Activated naive CD4-positive, alpha-beta T cell treated with anti-CD3 and anti-CD28 coated beads, Interleukin-2, amount 50 U/mL, for 24 hours (primary cell): ENCODE results near the gene OR10T2.
"Not testable (repeated sequence)": the region's sequence is repeated elsewhere in the genome, so short reads cannot be mapped to it uniquely, and the experiment has no call there.

Experiments used
- H3K27ac Mint-ChIP-seq: one replicate; pipeline ENCODE4 v1.8.0; 2021; ENCODE audit warnings: mild to moderate bottlenecking, mixed read lengths
- H3K27me3 Mint-ChIP-seq: one replicate; pipeline ENCODE4 v1.8.0; 2021; ENCODE audit warnings: mixed read lengths
- H3K36me3 Mint-ChIP-seq: one replicate; pipeline ENCODE4 v1.8.0; 2021; ENCODE audit warnings: mixed read lengths
- H3K4me1 Mint-ChIP-seq: one replicate; pipeline ENCODE4 v1.8.0; 2021; ENCODE audit warnings: mixed read lengths
- H3K4me3 Mint-ChIP-seq: one replicate; pipeline ENCODE4 v1.8.0; 2021; ENCODE audit warnings: mild to moderate bottlenecking, mixed read lengths
- H3K9me3 Mint-ChIP-seq: one replicate; pipeline ENCODE4 v1.8.0; 2021; ENCODE audit warnings: mixed read lengths

The OR10T2 gene

GRCh38 chr1:158398818-158399514, at the start of gene OR10T2:
OR10T2 (minus strand) TSS chr1:158399466; CDS start chr1:158399466, 0 bp downstream.
- peaks cover 15% of the 10 kb centered on the region for H3K27me3 Mint-ChIP-seq
- no peaks in the 10 kb centered on the region for H3K36me3 Mint-ChIP-seq
- no peak within 1 kb of the TSS for H3K4me3 Mint-ChIP-seq
- H3K4me1 Mint-ChIP-seq = no peaks in the 10 kb centered on the region
- H3K9me3 Mint-ChIP-seq = no peaks in the 10 kb centered on the region
- H3K27ac Mint-ChIP-seq = no peak within 1 kb of the TSS

DNA sequence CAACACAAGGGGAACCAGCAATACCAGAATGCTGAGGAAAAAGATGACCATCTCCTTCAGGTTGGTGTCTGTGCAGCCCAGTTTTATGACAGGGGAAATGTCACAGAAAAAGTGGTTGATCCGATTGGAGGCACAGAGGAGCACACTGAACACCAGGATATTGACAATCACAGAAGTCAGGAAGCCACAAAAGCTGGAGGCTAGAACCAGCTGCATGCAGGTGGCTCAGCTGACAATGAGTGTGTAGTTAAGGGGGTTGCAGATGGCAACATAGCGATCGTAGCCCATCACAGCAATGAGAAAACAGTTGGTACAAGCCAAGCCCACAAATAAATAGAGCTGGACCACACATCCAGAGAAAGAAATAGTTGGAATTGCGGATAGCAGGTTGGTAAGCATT, 46.1 kb upstream of the OR10T2 start:
- Mint-ChIP-seq H3K9me3 (no peaks in the 10 kb centered on the region), H3K36me3 (no peaks in the 10 kb centered on the region), H3K27me3 (peaks cover 18% of the 10 kb centered on the region), H3K4me1 (no peaks in the 10 kb centered on the region), H3K27ac (no peak overlapping the region), H3K4me3 (no peak overlapping the region)

GRCh38 chr1:158434741-158435140, 35.5 kb upstream of the OR10T2 start:
- Mint-ChIP-seq H3K4me3 (no peak overlapping the region), H3K9me3 (peaks cover 4% of the 10 kb centered on the region), H3K36me3 (peaks cover 2% of the 10 kb centered on the region), H3K4me1 (no peaks in the 10 kb centered on the region), H3K27me3 (peaks cover 30% of the 10 kb centered on the region), H3K27ac (no peak overlapping the region)

GRCh38 chr1:158430163-158430562, 30.9 kb upstream of the OR10T2 start:
- H3K4me3 Mint-ChIP-seq, H3K27ac Mint-ChIP-seq, H3K36me3 Mint-ChIP-seq, H3K4me1 Mint-ChIP-seq, H3K9me3 Mint-ChIP-seq: not testable (repeated sequence)
- peaks cover 17% of the 10 kb centered on the region for H3K27me3 Mint-ChIP-seq

DNA sequence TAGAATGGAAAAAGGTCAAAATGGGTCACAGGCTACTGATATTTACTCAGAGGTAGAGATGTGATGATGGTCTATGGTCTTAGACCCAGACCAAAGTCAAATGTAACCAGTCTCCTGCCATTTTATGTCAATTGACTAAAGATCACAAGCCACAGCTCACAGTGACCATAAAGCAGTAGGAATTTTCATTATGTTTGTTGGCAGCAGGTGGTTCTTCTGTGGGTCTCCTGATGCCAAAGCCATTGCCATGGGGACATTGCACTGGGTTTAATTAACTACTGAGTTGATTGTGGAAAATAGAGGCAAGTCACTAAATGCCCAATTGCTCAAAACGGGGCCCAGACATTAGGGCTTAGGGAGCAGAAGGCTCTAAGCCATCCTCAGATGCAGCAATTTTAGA, 26.9 kb upstream of the OR10T2 start, which contains the start of gene OR10K2:
TSS of gene OR10K2 (minus strand) at position 101 of the 400 bp plus-strand sequence. CDS start 5,371 bp downstream, outside the sequence.
- Mint-ChIP-seq H3K4me1 (no peaks in the 10 kb centered on the region), H3K27ac (no peak within 1 kb of the TSS), H3K9me3 (no peaks in the 10 kb centered on the region), H3K27me3 (peaks cover 6% of the 10 kb centered on the region), H3K4me3 (no peak within 1 kb of the TSS), H3K36me3 (peaks cover 1% of the 10 kb centered on the region)

- H3K4me3 Mint-ChIP-seq = no peak overlapping the region
- H3K27me3 Mint-ChIP-seq = peaks cover 8% of the 10 kb centered on the region
- peaks cover 1% of the 10 kb centered on the region for H3K36me3 Mint-ChIP-seq
- H3K9me3 Mint-ChIP-seq = no peaks in the 10 kb centered on the region
- no peak overlapping the region for H3K27ac Mint-ChIP-seq
- no peaks in the 10 kb centered on the region for H3K4me1 Mint-ChIP-seq
Measured at GRCh38 chr1:158425027-158425426, 25.8 kb upstream of the OR10T2 start.

DNA sequence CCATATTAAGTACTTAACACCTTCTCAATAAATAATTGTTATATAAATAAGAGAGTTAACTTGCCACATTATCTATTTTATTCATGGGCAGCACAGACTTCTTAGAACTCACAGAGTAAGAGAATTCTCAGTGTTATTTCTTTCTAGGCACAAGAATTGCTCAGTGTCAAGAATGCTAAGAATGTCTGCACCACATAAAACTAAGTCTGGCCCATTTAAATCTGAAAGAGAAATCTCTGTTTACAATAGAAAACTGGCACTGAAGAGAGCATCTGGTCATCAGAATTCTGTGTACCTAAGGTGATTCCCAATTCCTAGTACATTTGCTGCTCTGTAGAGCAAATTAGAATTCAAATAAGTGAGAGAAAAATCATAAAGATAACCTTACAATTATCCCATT, 22.9 kb upstream of the OR10T2 start:
- Mint-ChIP-seq H3K27me3 (peaks cover 7% of the 10 kb centered on the region), H3K4me1 (no peaks in the 10 kb centered on the region), H3K9me3 (no peaks in the 10 kb centered on the region), H3K4me3 (no peak overlapping the region), H3K27ac (no peak overlapping the region), H3K36me3 (no peaks in the 10 kb centered on the region)

GRCh38 chr1:158417586-158417985, 18.3 kb upstream of the OR10T2 start:
- Mint-ChIP-seq H3K27me3 (peaks cover 10% of the 10 kb centered on the region), H3K36me3 (no peaks in the 10 kb centered on the region), H3K9me3 (no peaks in the 10 kb centered on the region), H3K27ac (no peak overlapping the region), H3K4me3 (no peak overlapping the region), H3K4me1 (no peaks in the 10 kb centered on the region)

DNA sequence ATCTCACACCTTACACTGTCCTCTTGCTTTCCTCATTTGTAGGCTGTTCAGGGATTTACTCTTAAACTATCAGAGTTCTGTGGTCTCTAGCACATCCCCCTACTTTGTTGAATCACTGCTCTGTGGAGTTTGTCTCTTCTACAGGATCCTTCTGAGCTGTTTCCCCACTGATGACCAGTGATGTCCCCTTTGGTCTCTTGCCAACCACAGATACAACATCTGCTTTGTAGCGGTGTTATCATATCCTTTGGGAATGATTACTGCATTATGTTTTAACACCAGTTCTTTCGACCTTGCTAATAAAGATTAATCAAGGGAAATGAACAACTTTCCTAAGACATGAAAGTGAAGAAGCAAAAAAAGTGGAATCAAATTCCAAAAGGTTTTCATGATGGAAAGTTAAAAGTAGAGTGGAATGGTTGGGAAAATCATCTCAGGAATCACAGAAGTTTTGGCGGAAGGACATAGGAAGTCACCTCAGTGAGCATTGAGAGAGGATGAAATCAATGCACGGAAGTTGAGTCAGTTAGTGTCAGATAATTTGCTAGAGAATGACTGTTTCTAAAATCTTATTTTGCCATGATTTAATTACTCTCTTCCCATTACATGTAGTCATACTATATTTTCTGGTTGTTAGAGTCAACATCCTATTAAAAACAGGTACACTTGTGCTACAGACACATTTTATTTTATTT, 15.5 kb upstream of the OR10T2 start:
- H3K4me1 Mint-ChIP-seq = no peaks in the 10 kb centered on the region
- H3K27ac Mint-ChIP-seq = no peak overlapping the region

DNA sequence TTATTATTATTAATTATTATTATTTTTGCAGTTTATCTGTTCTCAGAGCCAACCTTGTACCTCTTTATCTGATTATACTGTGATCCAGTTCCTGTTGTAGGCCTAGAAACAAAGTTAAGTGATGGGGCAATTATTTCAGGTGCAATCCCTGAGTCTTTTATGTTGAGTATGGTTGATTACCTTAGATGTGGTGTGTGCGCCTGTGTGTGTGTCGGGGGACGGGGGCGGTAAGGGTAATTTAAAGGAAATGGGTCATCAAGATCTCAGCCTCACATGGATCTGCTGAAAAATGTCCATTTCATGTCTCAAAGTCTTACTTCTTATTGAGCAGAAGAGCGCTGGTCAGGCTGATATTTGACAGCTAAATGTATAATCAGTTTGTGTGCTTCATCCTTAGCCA, 7.8 kb upstream of the OR10T2 start:
- peaks cover 8% of the 10 kb centered on the region for H3K27me3 Mint-ChIP-seq
- H3K27ac Mint-ChIP-seq = no peak overlapping the region

More for the DNA sequence above, 15.5 kb upstream of the OR10T2 start:
- Mint-ChIP-seq H3K4me3 (no peak overlapping the region), H3K36me3 (no peaks in the 10 kb centered on the region), H3K9me3 (no peaks in the 10 kb centered on the region), H3K27me3 (peaks cover 3% of the 10 kb centered on the region)

GRCh38 chr1:158400871-158401270, 1.6 kb upstream of the OR10T2 start:
- Mint-ChIP-seq H3K36me3 (no peaks in the 10 kb centered on the region), H3K27ac (no peak overlapping the region), H3K9me3 (no peaks in the 10 kb centered on the region), H3K27me3 (peaks cover 19% of the 10 kb centered on the region), H3K4me3 (no peak overlapping the region), H3K4me1 (no peaks in the 10 kb centered on the region)

More for the DNA sequence above, 7.8 kb upstream of the OR10T2 start:
- Mint-ChIP-seq H3K4me1 (no peaks in the 10 kb centered on the region), H3K9me3 (no peaks in the 10 kb centered on the region), H3K4me3 (no peak overlapping the region), H3K36me3 (no peaks in the 10 kb centered on the region)

DNA sequence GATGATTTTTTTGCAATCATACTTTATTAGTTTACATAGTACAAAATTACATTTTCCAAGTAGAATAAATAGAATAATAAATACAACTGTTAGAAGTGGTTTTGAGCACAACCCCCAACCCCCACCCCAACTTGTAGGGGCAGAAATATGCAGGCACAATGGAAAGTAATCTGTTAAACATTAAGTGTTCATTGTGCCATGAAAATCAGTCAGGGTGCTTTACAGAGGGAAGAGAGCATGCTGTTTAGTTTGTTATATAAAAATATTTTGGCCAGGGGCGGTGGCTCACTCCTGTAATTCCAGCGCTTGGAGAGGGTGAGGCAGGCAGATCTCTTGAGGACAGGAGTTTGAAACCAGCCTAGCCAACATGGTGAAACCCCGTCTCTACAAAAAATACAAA, 2.6 kb downstream of the OR10T2 start:
- no peaks in the 10 kb centered on the region for H3K4me1 Mint-ChIP-seq
- no peak overlapping the region for H3K4me3 Mint-ChIP-seq
- no peaks in the 10 kb centered on the region for H3K36me3 Mint-ChIP-seq
- H3K27ac Mint-ChIP-seq = no peak overlapping the region
- H3K9me3 Mint-ChIP-seq = no peaks in the 10 kb centered on the region
- H3K27me3 Mint-ChIP-seq = peaks cover 13% of the 10 kb centered on the region

GRCh38 chr1:158393476-158393875, 5.8 kb downstream of the OR10T2 start:
- no peaks in the 10 kb centered on the region for H3K36me3 Mint-ChIP-seq
- peaks cover 8% of the 10 kb centered on the region for H3K27me3 Mint-ChIP-seq
- no peak overlapping the region for H3K4me3 Mint-ChIP-seq
- H3K9me3 Mint-ChIP-seq = no peaks in the 10 kb centered on the region
- no peaks in the 10 kb centered on the region for H3K4me1 Mint-ChIP-seq
- H3K27ac Mint-ChIP-seq = no peak overlapping the region

DNA sequence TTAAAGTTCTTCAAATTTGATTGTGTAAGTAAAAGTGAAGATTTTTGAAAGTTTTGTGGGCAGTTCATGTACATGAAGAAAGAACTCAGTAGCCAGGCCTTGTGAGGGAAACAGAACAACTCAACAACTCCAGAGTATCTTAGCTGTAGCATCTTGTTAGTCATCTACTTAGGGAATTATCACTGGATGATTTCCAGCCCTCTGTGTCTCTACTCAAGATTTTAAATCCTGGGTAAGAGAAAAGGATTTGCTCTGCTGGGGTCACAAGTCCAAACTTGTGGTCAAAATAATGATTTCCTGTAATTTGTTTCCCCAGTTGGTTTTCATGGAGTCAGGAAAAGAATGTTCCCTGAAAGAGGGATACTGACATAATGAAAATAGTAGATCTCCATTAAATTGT, 8.2 kb downstream of the OR10T2 start:
- H3K9me3 Mint-ChIP-seq = no peaks in the 10 kb centered on the region
- no peak overlapping the region for H3K27ac Mint-ChIP-seq
- H3K4me3 Mint-ChIP-seq = no peak overlapping the region
- peaks cover 6% of the 10 kb centered on the region for H3K27me3 Mint-ChIP-seq
- H3K36me3 Mint-ChIP-seq = no peaks in the 10 kb centered on the region
- H3K4me1 Mint-ChIP-seq = no peaks in the 10 kb centered on the region

- Mint-ChIP-seq H3K36me3 (no peaks in the 10 kb centered on the region), H3K4me1 (no peaks in the 10 kb centered on the region), H3K9me3 (no peaks in the 10 kb centered on the region), H3K27me3 (peaks cover 6% of the 10 kb centered on the region), H3K27ac (no peak overlapping the region), H3K4me3 (no peak overlapping the region)
Measured at GRCh38 chr1:158390331-158390730, 8.9 kb downstream of the OR10T2 start.

GRCh38 chr1:158374860-158375259, 24.4 kb downstream of the OR10T2 start:
- no peak overlapping the region for H3K27ac Mint-ChIP-seq

More at GRCh38 chr1:158374860-158375259, 24.4 kb downstream of the OR10T2 start:
- no peaks in the 10 kb centered on the region for H3K9me3 Mint-ChIP-seq
- H3K36me3 Mint-ChIP-seq = peaks cover 1% of the 10 kb centered on the region
- H3K4me1 Mint-ChIP-seq = no peaks in the 10 kb centered on the region
- H3K4me3 Mint-ChIP-seq = no peak overlapping the region
- peaks cover 18% of the 10 kb centered on the region for H3K27me3 Mint-ChIP-seq
